Measurements from ENCODE around the gene ZBED2.

GRCh38 chr3:111610612-111611054 is 15.5 kb upstream of the ZBED2 start:
- TF ChIP-seq CTCF (IDR thresholded peaks at IDR 0.05) (no peak), POLR2A (IDR thresholded peaks at IDR 0.05) (no peak)

Data from lower leg skin (tissue), 3 donors.